Karpas-422 (cell line): Measurements from ENCODE around the gene PNPLA2. TPM values are rescaled to one million over a fixed set of nuclear protein-coding genes. Genes with fewer than 3 reads are reported as not detected.

ENCODE experiments used
- DNase-seq: peaks from one replicate; pipeline ENCODE4 v3.0.0-alpha.2; 2015
- H2AFZ ChIP-seq: fragments of 200-600 bp; sonication (generic); 2 replicates; pipeline ENCODE4 v1.6.1; 2014; ENCODE audit warnings: antibody characterized with exemption, low read length, mixed read lengths
- H3K27ac ChIP-seq: fragments of 200-600 bp; sonication (generic); 2 replicates; pipeline ENCODE4 v1.5.1; 2014; ENCODE audit warnings: mild to moderate bottlenecking, low read length, moderate library complexity
- H3K27me3 ChIP-seq: fragments of 200-600 bp; sonication (generic); 2 replicates; pipeline ENCODE4 v1.6.1; 2014; ENCODE audit warnings: low read length, mixed read lengths
- H3K36me3 ChIP-seq: fragments of 200-600 bp; sonication (generic); 2 replicates; pipeline ENCODE4 v1.6.1; 2014; ENCODE audit warnings: low read length, mixed read lengths; ENCODE audit not compliant: insufficient read depth
- H3K4me1 ChIP-seq: fragments of 200-600 bp; sonication (generic); 2 replicates; pipeline ENCODE4 v1.6.1; 2014; ENCODE audit warnings: mild to moderate bottlenecking, low read length, mixed read lengths
- H3K4me2 ChIP-seq: fragments of 200-600 bp; sonication (generic); 2 replicates; pipeline ENCODE4 v1.6.1; 2014; ENCODE audit warnings: low read length, low read depth, mild to moderate bottlenecking; ENCODE audit not compliant: poor library complexity, severe bottlenecking
- H3K4me3 ChIP-seq: fragments of 200-600 bp; sonication (generic); 2 replicates; pipeline ENCODE4 v1.5.1; 2014; ENCODE audit warnings: mild to moderate bottlenecking, antibody characterized with exemption, low read length, mixed read lengths
- H3K79me2 ChIP-seq: fragments of 200-600 bp; sonication (generic); 2 replicates; pipeline ENCODE4 v1.6.1; 2014; ENCODE audit warnings: mild to moderate bottlenecking, low read length, mixed read lengths
- H3K9ac ChIP-seq: fragments of 200-600 bp; sonication (generic); 2 replicates; pipeline ENCODE4 v1.6.0; 2014; ENCODE audit warnings: low read length
- H3K9me2 ChIP-seq: fragments of 200-600 bp; sonication (generic), shearing (Covaris generic); replicated peaks from 2 replicates; pipeline ENCODE4 v1.6.0; 2014; ENCODE audit warnings: mild to moderate bottlenecking, low read length, moderate library complexity; ENCODE audit not compliant: insufficient read depth
- H3K9me3 ChIP-seq: fragments of 300-700, 200-600 bp; sonication (generic); 2 replicates; pipeline ENCODE4 v1.6.1; 2014; ENCODE audit warnings: low read length, mixed read lengths
- H4K20me1 ChIP-seq: fragments of 200-600 bp; sonication (generic); 2 replicates; pipeline ENCODE4 v1.6.1; 2014; ENCODE audit warnings: mild to moderate bottlenecking, antibody characterized with exemption, low read length, low read depth; ENCODE audit not compliant: insufficient read depth
- total RNA-seq: library from RNA; depleted of rRNA; stranded (reverse); fragments of >200 nt; shearing (Covaris generic); gene quantifications from 2 replicates; pipeline ENCODE4 v1.2.3, GENCODE V29; 2014; ENCODE audit warnings: low replicate concordance

The PNPLA2 gene
- total RNA-seq, 1 experiment from 2014 or later, result 32.5 TPM

- H3K9me2 ChIP-seq, result no peaks in the 10 kb centered on the region
- peak within 1 kb of the TSS; percentile 90 for H3K9ac ChIP-seq
- H4K20me1 ChIP-seq, result peaks cover 12% of the 10 kb centered on the region; the same call in 1 of the 2 replicates
- H3K9me3 ChIP-seq, result no peaks in the 10 kb centered on the region
- peak within 1 kb of the TSS; percentile 83 for H3K4me3 ChIP-seq
- H3K4me2 ChIP-seq, result peak within 1 kb of the TSS; percentile 86
- peaks cover 57% of the 10 kb centered on the region for H3K4me1 ChIP-seq
- H3K27ac ChIP-seq, result peak within 1 kb of the TSS; percentile 81
- no peak within 1 kb of the TSS for H2AFZ ChIP-seq
- no peaks in the 10 kb centered on the region for H3K27me3 ChIP-seq
- H3K36me3 ChIP-seq, result 0 out of 2 replicates have a peak, but pooled peaks cover 3% of the 10 kb centered on the region
- DNase-seq, result peak; percentile 93
- H3K79me2 ChIP-seq, result peaks cover 26% of the 10 kb centered on the region
Observed at GRCh38 chr11:789943-790342, 28.8 kb upstream of the PNPLA2 start, which contains the start of gene CEND1. TSS of gene CEND1 (minus strand) at chr11:790090. CDS start at chr11:788576, 1,514 bp downstream.

GRCh38 chr11:790721-791564 lies 27.8 kb upstream of the PNPLA2 start:
- Histone ChIP-seq H4K20me1 (peaks cover 15% of the 10 kb centered on the region; the same call in 1 of the 2 replicates), H3K79me2 (peaks cover 32% of the 10 kb centered on the region), H3K4me2 (peak overlapping the region; percentile 86), H3K27ac (peak overlapping the region; percentile 81), H3K27me3 (no peaks in the 10 kb centered on the region), H3K4me1 (peaks cover 62% of the 10 kb centered on the region), H3K9me3 (no peaks in the 10 kb centered on the region), H2AFZ (no peak overlapping the region), H3K9me2 (no peaks in the 10 kb centered on the region), H3K4me3 (peak overlapping the region; percentile 83; the same call in 1 of the 2 replicates), H3K36me3 (0 out of 2 replicates have a peak, but pooled peaks cover 3% of the 10 kb centered on the region), H3K9ac (peak overlapping the region; percentile 90)
- peak; percentile 88 for DNase-seq

- Histone ChIP-seq H3K36me3 (0 out of 2 replicates have a peak, but pooled peaks cover 3% of the 10 kb centered on the region), H3K9ac (no peak overlapping the region), H3K27ac (no peak overlapping the region), H3K4me3 (no peak overlapping the region), H3K4me1 (peaks cover 61% of the 10 kb centered on the region), H3K9me3 (no peaks in the 10 kb centered on the region), H4K20me1 (peaks cover 16% of the 10 kb centered on the region; the same call in 1 of the 2 replicates), H3K9me2 (no peaks in the 10 kb centered on the region), H3K27me3 (no peaks in the 10 kb centered on the region), H2AFZ (no peak overlapping the region), H3K79me2 (peaks cover 40% of the 10 kb centered on the region), H3K4me2 (no peak overlapping the region)
- no peak for DNase-seq
Observed at GRCh38 chr11:791658-792534, 26.8 kb upstream of the PNPLA2 start.

- Histone ChIP-seq H3K4me2 (no peak overlapping the region), H3K9me2 (no peaks in the 10 kb centered on the region), H2AFZ (no peak overlapping the region), H3K9ac (no peak overlapping the region), H3K4me3 (no peak overlapping the region), H3K27me3 (no peaks in the 10 kb centered on the region), H4K20me1 (peaks cover 18% of the 10 kb centered on the region; the same call in 1 of the 2 replicates), H3K36me3 (0 out of 2 replicates have a peak, but pooled peaks cover 3% of the 10 kb centered on the region), H3K79me2 (peaks cover 42% of the 10 kb centered on the region), H3K9me3 (no peaks in the 10 kb centered on the region), H3K4me1 (peaks cover 57% of the 10 kb centered on the region), H3K27ac (no peak overlapping the region)
- DNase-seq, result no peak
Observed at GRCh38 chr11:792535-792821, 26.2 kb upstream of the PNPLA2 start.

- no peaks in the 10 kb centered on the region for H3K27me3 ChIP-seq
- no peaks in the 10 kb centered on the region for H3K9me2 ChIP-seq
- no peak overlapping the region for H3K9ac ChIP-seq
- H3K79me2 ChIP-seq, result peaks cover 42% of the 10 kb centered on the region
- DNase-seq, result no peak
- 0 out of 2 replicates have a peak, but pooled peaks cover under 1% of the 10 kb centered on the region for H3K36me3 ChIP-seq
- no peak overlapping the region for H3K4me3 ChIP-seq
- no peak overlapping the region for H3K4me2 ChIP-seq
- H2AFZ ChIP-seq, result no peak overlapping the region
- no peak overlapping the region for H3K27ac ChIP-seq
- H3K4me1 ChIP-seq, result peaks cover 53% of the 10 kb centered on the region
- H4K20me1 ChIP-seq, result peaks cover 18% of the 10 kb centered on the region; the same call in 1 of the 2 replicates
- no peaks in the 10 kb centered on the region for H3K9me3 ChIP-seq
Observed at GRCh38 chr11:792873-793272, 25.8 kb upstream of the PNPLA2 start.

- Histone ChIP-seq H2AFZ (no peak overlapping the region), H3K27me3 (no peaks in the 10 kb centered on the region), H3K4me1 (peaks cover 46% of the 10 kb centered on the region), H3K9me2 (no peaks in the 10 kb centered on the region), H3K9me3 (no peaks in the 10 kb centered on the region), H4K20me1 (peaks cover 16% of the 10 kb centered on the region; the same call in 1 of the 2 replicates), H3K36me3 (no peaks in the 10 kb centered on the region), H3K27ac (no peak overlapping the region), H3K79me2 (peaks cover 36% of the 10 kb centered on the region), H3K4me3 (no peak overlapping the region), H3K9ac (no peak overlapping the region), H3K4me2 (no peak overlapping the region)
- no peak for DNase-seq
Observed at GRCh38 chr11:793556-793955, 25.2 kb upstream of the PNPLA2 start.

GRCh38 chr11:794013-794765 lies 24.5 kb upstream of the PNPLA2 start:
- DNase-seq, result no peak
- no peak overlapping the region for H3K27ac ChIP-seq
- H2AFZ ChIP-seq, result no peak overlapping the region
- H3K4me1 ChIP-seq, result peaks cover 40% of the 10 kb centered on the region
- no peak overlapping the region; the same call in 1 of the 2 replicates for H3K4me3 ChIP-seq
- no peak overlapping the region for H3K9ac ChIP-seq
- H3K79me2 ChIP-seq, result peaks cover 30% of the 10 kb centered on the region
- H3K27me3 ChIP-seq, result no peaks in the 10 kb centered on the region
- no peaks in the 10 kb centered on the region for H3K9me2 ChIP-seq
- H3K9me3 ChIP-seq, result no peaks in the 10 kb centered on the region
- peaks cover 13% of the 10 kb centered on the region; the same call in 1 of the 2 replicates for H4K20me1 ChIP-seq
- H3K36me3 ChIP-seq, result no peaks in the 10 kb centered on the region
- peak overlapping the region; percentile 97 for H3K4me2 ChIP-seq
